NOMO-1 (cell line): Measurements from ENCODE around the gene TIE1.

Experiments used
- DNase-seq, 2 experiments: peaks; one replicate each; lab custom pipeline; 2025; ENCODE audit not compliant: unreplicated experiment in 2 of 2; lab: John Stamatoyannopoulos, UW

Gene TIE1

DNA sequence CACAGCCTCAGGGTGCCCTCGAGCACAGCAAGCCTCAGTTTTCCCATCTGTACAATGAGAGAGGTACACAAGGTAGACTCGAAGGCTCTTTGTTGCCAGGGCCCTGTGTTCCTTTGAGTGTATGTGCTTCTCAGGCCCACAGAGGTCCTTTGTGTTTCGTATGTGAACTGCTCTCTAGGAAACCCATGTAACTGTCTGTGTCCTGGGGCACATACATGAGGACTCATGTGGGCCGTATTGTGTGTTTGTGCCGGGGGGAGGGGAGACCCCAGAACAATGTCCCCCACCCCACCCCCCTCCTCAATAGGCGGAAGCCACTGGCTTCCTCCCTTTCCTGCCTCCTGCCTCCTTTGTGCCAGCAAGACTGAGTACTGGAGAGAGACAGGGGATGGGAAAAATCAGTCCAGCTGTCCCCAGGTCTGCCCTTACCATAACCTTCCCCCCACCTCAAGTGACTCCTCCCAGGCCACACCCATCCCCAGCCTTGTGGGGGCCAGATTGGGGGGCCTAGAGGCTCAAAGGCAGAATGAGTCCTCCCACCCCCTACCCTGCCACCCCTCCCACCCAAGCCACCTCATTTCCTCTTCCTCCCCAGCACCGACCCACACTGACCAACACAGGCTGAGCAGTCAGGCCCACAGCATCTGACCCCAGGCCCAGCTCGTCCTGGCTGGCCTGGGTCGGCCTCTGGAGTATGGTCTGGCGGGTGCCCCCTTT, at the start of gene TIE1:
Gene TIE1 (plus strand): TSS at position 605 of the 717 bp plus-strand sequence. CDS start 90 bp downstream, at position 695.
- DNase-seq = no peak

GRCh38 chr1:43251024-43251423, 49.8 kb upstream of the TIE1 start:
- DNase-seq = no peak

- no peak for DNase-seq
Observed at GRCh38 chr1:43252225-43252624, 48.6 kb upstream of the TIE1 start.

GRCh38 chr1:43253173-43253572, 47.6 kb upstream of the TIE1 start:
- no peak for DNase-seq

DNA sequence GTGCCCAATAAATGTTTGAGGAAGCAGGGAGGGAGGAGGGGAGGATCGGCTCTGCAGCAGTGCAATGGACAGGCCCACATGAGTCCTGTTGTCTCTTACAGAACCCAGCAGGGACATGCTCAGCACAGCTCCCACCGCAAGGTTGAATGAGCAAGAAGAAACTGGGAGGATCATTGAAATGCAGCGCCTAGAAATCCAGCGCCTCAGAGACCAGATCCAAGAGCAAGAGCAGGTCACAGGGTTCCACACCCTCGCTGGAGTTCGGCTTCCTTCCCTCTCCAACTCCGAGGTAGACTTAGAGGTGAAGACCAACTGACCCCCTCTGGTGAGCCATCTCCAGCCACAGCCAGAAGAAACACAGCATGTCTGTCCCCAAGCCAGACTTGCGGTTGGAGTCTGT, 46.9 kb upstream of the TIE1 start:
- DNase-seq = no peak

DNA sequence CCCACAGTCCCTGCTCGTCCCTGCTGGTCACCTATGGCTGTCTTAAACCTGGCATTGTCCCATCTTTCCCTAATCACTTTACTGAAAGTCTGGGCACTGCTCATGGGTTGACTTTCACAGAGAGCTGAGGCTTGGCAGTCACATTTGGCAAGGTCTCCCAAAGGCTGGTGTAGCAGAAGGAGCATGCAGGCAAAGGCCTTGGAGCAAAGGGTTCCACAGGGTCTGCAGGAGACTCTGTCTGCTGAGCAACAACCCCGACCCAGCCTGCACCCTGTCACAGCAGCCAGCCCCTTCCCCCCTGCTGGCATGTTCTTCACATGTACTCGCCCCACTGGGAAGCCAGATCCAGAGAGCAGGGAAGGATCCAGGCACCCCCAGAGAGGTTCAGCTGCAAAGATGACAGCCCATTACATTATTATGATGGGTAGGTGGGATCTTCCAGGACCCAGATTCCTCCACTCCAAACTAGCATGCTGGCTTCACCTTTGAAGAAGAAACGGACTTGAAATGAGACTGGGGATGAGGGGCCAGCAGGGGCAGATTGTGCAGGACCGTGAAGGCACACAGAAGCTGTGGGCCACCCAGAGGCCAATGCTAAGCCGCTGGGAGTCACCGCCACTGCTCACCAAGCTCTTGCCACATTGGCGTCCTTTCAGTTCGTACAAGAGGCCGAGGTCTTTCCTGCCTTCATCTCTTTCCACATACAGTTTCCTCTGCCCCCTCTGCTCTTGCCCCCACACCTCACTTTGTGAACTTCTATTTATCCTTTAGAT, 45.2 kb upstream of the TIE1 start:
- DNase-seq = no peak

DNA sequence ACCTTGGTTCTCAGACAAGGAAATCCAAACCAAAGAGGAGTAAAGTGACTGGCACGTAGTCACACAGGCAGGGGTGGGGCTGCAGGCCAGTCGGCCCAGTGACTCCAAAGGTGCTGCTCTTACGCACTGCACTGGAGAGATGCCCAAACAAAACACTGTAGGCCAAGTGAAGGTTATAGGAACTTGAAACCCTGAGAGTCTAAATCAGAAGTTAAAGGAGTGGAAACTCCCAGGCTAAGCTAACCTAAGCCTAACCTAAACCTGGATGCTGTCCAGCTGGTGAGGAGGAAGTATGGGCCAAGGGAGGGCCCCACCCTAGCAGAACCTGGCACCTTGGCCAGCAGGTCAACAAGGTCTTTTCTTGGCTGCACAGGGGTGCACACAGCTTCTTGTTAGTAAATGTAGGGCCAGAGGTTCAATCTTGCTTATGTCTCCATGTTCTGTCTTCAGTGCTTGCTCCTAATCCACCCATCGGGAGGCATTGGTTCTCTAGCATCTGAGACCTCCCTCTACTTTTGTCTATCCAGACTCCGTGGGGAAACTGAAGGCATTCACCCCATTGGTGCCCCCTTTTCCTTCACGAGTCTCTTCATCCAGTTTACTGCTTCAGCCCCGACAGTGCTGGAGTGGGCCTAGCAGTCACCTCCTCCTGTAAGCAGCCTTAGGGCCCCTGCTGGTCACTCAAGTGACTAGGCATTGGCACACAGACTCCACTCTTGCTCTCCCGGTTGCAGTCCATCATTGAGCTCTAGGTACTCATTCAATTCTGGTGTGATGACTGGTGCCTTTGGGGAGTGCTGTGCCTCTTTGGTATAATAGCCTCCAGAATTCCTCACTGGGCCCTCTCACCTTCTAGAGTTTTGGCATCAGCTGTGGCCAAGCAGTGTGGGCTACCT, 43.9 kb upstream of the TIE1 start:
- no peak for DNase-seq

GRCh38 chr1:43258370-43258769, 42.4 kb upstream of the TIE1 start:
- no peak for DNase-seq

DNA sequence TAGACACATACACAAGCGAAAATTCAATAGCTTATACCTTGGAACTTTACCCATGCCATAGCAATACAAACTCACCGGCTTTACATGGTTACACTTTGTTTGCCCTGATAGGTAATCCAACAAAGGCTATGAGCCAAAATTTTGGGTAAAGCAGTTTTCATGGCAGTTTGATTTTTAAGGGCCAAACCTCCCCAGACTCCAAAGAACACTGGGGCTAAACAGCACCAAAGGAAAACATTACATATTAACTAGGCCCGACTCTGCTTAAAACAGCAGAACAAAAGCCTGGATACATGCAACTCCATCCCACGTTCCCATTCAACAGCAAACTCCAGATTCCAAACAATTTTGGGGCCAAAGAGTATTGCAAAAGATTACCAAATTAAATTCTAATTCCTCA, 35.4 kb upstream of the TIE1 start:
- DNase-seq = no peak

- DNase-seq = no peak
Observed at GRCh38 chr1:43266881-43267280, 33.9 kb upstream of the TIE1 start.

- DNase-seq = no peak
Observed at GRCh38 chr1:43267291-43267805, 33.4 kb upstream of the TIE1 start.

GRCh38 chr1:43267818-43268425, 32.9 kb upstream of the TIE1 start:
- DNase-seq = no peak

DNA sequence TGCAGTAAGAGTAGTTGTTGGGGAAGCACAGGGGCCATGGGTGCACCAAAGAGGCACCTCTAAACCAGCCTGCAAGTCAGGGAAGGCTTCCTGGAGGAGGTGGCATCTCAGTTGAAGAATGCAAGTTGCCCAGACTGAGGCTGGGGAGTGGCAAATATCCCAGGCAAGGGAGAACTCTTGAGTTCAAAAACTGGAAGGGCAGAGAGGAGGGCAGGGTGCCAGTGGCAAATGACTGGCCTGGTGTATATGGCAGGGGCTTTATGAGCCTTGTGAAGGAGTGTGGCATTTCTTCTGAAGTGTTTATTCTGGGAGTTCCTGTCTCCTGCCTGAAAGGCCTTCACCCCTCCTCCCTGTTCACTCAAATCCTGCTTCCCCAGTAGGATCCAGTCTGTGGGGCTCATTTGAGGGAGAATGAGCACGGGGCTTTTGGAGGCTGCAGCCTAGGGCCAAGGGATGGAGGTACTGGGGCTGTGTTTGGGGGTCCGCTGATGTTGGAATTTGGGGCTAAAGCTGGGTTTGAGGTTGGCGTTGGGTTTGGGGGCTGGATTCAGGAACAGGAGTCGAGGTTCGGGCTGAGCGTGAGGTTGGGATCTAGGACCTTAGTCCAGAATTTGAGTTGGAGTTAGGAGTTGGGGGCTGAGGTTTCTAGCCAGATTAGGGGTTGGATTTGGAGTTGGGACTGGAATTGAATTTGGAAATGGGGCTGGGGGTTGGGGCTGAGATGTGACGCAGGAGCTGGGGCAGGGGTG, 31.0 kb upstream of the TIE1 start, which contains the start of gene TMEM125:
Gene TMEM125 (plus strand): TSS at position 357 of the 749 bp plus-strand sequence. CDS start 2,740 bp downstream, outside the sequence.
- no peak for DNase-seq

DNA sequence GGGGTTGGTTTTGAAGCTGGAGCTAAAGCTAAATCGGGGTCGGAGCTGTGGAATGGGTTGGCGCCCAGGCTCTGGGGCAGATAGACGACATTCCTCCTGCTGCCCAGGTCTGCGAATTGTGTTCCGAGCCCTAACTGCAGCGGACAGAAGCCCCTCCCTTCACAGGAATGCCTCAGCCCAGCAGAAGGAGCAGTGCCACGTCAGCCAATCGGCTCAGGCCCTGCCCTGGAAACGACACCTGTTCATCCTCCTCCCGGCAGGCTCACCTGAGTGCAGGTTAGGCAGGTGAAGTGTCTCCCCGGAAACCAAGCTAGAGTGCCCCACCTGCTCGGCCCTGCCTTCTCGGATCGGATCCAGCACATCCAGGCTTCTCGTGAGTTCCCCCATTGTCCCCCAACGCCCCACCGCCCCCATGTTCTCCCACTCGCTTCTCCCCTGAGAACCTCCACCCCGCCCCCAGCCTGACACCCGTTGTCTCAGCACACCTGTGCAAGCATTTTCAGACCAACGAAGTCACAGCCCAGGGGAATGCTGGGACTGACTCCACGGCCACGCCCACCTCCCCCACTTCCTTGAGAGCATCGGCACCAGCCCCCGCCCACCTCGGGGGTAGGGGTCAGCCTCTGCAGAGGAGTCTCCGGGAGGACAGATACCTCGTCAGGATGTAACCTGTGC, 30.2 kb upstream of the TIE1 start:
- no peak for DNase-seq

DNA sequence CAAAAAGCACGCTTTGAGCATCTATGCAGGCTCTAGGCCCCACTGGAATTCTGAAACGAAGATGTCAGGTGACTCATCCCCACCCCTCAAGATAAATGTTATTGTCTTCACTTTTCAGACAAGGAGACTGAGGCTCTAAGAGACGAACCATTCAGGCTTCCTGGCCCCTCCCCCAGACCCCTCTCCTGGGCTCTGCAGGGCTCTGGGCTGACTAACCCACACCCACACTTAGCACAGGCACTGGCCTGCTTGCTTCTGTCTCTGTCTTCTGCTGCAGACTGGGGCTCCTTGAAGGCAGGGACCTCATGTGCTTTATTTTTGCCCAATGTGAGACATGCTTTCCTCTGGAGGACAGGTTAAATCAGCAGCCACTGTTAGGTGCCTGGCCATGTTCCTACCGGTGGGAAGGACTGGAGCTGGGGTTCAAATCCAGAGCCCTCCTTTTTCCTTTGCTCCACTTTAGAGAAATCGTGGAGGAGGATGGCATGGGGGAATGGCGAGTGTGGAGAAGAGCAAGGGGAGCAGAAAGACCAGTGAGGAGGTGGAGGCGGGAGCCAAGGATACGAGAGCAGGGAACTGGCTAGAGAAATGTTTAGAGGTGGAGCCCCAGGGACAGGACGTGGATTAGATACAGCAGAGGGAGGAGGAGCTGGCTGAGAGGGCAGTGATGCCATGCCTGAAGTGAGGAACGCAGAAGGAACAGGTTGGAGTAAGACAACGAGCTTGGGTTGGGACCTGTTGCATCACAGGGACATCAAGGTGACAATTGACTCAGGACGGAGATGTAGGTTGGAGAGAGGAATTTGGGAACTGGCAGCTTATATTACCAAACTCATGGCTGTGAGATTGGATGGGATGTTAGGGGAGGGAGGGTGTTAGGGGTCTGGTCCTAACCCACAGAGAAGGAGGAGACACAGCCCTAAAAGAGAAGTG, 29.3 kb upstream of the TIE1 start:
- DNase-seq = no peak

GRCh38 chr1:43272161-43272560, 28.6 kb upstream of the TIE1 start:
- DNase-seq = no peak

DNA sequence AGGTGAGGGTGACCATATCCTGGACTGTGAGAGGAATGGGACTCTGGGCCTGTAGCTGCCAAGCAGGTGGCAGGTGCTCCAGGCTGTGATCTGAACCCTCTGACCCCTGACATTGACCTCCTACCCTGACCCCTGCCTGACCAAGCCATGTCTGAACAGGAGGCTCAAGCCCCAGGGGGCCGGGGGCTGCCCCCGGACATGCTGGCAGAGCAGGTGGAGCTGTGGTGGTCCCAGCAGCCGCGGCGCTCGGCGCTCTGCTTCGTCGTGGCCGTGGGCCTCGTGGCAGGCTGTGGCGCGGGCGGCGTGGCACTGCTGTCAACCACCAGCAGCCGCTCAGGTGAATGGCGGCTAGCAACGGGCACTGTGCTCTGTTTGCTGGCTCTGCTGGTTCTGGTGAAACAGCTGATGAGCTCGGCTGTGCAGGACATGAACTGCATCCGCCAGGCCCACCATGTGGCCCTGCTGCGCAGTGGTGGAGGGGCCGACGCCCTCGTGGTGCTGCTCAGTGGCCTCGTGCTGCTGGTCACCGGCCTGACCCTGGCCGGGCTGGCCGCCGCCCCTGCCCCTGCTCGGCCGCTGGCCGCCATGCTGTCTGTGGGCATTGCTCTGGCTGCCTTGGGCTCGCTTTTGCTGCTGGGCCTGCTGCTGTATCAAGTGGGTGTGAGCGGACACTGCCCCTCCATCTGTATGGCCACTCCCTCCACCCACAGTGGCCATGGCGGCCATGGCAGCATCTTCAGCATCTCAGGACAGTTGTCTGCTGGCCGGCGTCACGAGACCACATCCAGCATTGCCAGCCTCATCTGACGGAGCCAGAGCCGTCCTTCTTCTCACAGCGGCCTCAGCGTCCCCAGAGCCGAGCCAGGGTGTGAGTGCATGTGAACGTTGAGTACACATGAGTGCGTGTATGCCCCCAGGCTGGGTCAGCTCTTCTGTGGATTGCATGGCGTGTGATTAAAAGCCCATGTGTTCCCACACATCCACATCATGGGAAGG, 27.9 kb upstream of the TIE1 start:
- DNase-seq = no peak
